ENCODE measurements around the gene MGLL. TPM values are rescaled to one million over a fixed set of nuclear protein-coding genes. Genes with fewer than 3 reads are reported as not detected.

MGLL gene
- total RNA-seq, 2 experiments from 2014 or later: 0.28 to 0.29 TPM

DNA sequence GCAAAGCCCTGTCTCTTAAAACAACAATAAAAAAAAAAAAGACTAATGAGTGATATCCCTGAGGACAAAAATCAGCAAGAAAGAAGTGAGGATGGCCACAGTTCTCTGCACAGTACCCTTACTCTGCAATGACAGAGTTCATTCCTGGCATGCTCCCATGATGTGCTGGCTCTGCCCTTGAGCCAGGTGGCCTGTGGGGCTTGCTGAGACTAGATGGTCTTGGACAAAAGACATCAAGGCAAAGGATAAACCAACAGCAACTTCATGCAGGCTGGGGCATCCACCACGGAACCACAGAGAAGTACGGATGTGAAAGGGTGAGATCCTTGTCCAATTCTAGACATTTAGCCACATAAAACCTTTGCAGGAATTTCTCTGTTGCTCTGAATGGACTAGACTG, 12.7 kb downstream of the MGLL start:
- no peaks in the 10 kb centered on the region for H3K36me3 Mint-ChIP-seq
- no peak overlapping the region for H3K4me3 Mint-ChIP-seq
- H3K27me3 Mint-ChIP-seq: no peaks in the 10 kb centered on the region
- no peak overlapping the region for H3K27ac Mint-ChIP-seq
- H3K9me3 Mint-ChIP-seq: no peaks in the 10 kb centered on the region
- no peak for DNase-seq
- no peaks in the 10 kb centered on the region for H3K4me1 Mint-ChIP-seq

DNA sequence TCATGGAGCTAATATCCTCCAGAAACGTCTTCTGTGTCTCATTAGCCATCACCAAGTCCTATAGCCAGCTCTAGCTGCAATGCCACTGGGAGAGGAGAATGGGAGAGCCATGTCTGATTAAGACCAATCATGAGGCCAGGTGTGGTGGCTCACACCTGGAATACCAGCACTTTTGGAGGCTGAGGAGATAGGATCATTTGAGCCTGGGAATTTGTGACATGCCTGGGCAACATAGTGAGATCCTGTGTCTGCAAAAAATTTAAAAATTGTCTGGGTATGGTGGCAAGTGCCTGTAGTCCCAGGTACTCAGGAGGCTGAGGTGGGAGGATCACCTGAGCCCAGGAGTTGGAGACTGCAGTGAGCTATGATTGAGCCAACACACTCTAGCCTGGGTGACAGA, 13.1 kb downstream of the MGLL start:
- H3K36me3 Mint-ChIP-seq: no peaks in the 10 kb centered on the region
- H3K4me3 Mint-ChIP-seq: no peak overlapping the region
- no peak overlapping the region for H3K27ac Mint-ChIP-seq
- no peak for DNase-seq
- no peaks in the 10 kb centered on the region for H3K9me3 Mint-ChIP-seq
- no peaks in the 10 kb centered on the region for H3K27me3 Mint-ChIP-seq
- H3K4me1 Mint-ChIP-seq: no peaks in the 10 kb centered on the region

DNA sequence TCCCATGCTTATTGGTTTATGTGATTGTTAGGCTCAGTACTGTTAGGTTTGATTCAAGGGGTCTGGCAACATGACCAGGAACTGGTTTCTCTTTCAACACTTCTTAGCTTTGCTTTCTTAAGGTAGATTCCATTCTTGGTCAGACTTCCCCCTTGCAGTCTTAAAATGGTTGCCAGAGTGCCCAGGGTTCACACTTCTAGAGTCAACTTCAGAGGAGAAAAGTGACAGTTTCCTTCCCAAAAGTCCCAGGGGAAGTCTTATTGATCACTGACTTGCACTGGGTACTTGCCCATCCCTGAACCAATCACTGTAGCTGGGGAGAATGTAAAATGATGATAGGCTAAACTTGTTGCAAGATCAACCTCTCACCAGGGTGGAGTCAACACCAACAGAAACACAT, 14.1 kb downstream of the MGLL start:
- Mint-ChIP-seq H3K4me3 (no peak overlapping the region), H3K4me1 (no peaks in the 10 kb centered on the region), H3K27me3 (no peaks in the 10 kb centered on the region), H3K27ac (no peak overlapping the region), H3K9me3 (no peaks in the 10 kb centered on the region), H3K36me3 (no peaks in the 10 kb centered on the region)
- DNase-seq: no peak

DNA sequence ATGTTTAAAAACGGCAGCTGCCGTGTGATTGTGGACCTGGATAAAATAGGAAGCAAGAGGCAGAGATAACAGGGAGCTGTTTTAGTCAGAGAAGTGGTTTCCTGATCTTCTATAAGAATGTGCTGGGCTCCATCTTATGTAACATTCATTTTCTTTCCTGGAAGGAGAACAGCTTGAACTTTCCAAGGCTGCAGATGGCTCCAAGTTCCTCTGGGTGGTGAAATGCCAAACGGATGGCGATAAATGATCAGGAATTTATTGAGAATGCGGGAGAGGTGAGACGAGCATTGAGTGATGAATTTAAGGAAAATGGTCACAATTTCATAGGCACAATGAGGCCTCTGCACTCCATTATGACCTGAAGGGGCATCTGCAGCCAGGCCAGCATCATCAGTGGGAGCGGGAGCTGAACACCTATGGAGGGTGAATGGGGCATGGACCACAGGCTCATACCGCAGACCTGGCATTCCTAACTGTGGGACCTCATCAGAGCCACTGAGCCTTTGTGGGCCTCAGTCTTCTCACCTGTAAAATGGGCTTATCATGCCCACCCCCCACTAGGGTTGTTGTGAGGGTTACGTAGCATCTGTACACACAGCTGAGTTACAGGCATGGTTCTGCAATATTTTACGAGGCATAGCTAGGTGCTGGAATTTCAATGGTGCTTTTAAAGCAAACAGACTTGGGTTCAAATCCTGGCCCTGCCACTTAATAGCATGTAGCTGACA, 17.1 kb downstream of the MGLL start:
- H3K4me1 Mint-ChIP-seq: peaks cover 6% of the 10 kb centered on the region
- H3K4me3 Mint-ChIP-seq: no peak overlapping the region
- no peak overlapping the region for H3K27ac Mint-ChIP-seq
- H3K9me3 Mint-ChIP-seq: peaks cover 1% of the 10 kb centered on the region
- DNase-seq: no peak
- no peaks in the 10 kb centered on the region for H3K27me3 Mint-ChIP-seq
- no peaks in the 10 kb centered on the region for H3K36me3 Mint-ChIP-seq

DNA sequence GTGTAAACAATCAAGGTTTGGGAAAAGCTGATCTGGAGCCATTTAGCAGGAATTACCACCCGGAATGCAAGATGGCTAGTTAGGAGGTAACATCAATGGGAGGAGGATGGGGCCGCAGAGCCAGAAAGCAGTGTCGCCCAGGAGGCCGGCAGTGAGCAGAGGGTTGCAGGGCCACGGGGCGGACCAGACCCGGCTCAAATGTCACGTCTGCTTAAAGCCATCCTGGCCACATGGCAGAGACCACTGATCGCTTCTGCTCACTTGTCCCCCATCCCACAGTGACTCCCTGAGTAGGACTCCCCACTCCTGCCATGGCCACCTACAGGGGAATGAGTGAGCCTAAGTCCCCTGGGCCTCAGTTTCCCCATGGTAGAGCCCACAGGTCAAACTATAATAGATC, 18.2 kb downstream of the MGLL start:
- Mint-ChIP-seq H3K27ac (no peak overlapping the region), H3K36me3 (no peaks in the 10 kb centered on the region), H3K4me3 (no peak overlapping the region), H3K4me1 (peaks cover 7% of the 10 kb centered on the region), H3K27me3 (no peaks in the 10 kb centered on the region), H3K9me3 (peaks cover 1% of the 10 kb centered on the region)
- no peak for DNase-seq

DNA sequence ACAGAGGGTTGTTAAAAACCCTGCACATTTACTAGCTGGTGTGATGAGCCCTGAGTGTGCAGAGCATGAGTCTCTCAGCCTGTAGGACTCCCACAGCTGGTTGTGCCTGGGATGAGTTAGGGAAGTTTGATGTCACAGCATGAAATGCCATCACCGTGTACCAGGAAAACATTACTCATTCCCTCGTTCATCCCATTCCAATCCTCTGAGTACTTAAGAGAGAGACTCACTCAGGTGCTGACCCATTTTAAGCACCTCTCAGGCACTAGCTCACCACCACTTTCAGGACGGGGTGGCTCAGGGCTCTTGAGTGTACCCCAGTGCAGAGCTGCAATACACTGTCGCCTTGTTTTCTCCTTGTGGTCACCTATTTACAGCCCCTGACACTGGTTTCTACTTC, 18.7 kb downstream of the MGLL start:
- Mint-ChIP-seq H3K27ac (no peak overlapping the region), H3K36me3 (no peaks in the 10 kb centered on the region), H3K9me3 (peaks cover 1% of the 10 kb centered on the region), H3K4me1 (peaks cover 7% of the 10 kb centered on the region), H3K4me3 (no peak overlapping the region), H3K27me3 (no peaks in the 10 kb centered on the region)
- DNase-seq: no peak

DNA sequence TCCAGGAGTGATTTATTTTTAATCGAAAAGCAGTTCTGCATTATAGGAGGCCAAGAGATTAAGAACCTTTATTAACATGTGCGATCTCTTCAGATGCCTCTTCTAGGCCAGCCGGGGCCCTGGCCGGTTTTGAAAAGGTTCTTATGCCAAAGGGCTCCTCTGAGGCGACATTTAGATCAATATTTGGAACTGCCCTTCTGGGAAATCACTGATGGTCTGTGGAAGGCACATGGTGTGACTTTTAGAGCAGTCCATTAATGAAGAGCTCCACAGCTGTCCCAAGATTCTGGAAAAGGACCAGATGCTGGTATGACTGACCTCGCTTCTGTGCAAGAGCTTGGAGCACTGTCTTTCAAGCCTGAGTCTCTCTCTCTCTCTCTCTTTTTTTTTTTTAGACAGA, 19.7 kb downstream of the MGLL start:
- no peak overlapping the region for H3K4me3 Mint-ChIP-seq
- H3K27ac Mint-ChIP-seq: no peak overlapping the region
- H3K9me3 Mint-ChIP-seq: peaks cover 1% of the 10 kb centered on the region
- no peak for DNase-seq
- no peaks in the 10 kb centered on the region for H3K27me3 Mint-ChIP-seq
- H3K36me3 Mint-ChIP-seq: no peaks in the 10 kb centered on the region
- peaks cover 7% of the 10 kb centered on the region for H3K4me1 Mint-ChIP-seq

DNA sequence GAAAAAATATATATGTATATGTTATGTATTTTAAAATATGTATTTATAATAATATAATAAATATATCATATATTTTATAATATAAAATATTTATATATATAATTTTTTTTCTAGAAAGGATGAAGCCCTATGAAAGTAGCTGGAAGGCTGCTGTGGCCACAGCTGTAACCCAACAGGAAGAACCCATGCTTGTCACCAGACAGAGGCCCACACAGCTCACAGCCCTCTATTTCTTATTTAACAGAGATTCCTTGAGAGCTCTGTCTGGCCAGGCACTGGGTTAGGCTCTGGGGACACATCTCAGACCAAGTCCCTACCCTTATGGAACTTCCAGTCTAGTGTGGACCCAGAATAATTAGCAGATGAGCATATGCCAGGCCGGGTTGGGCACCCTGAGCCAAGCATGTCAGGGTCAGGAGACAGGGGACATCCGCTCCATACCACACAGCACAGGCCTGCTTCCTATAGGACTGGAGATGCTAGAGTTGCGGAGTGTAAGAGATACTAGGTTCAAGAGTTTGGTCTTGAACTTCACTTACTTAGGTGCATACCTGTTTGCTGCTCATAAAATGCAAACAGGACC, 20.5 kb downstream of the MGLL start:
- H3K27me3 Mint-ChIP-seq: no peaks in the 10 kb centered on the region
- H3K27ac Mint-ChIP-seq: no peak overlapping the region
- no peak for DNase-seq
- peaks cover 7% of the 10 kb centered on the region for H3K4me1 Mint-ChIP-seq
- no peak overlapping the region for H3K4me3 Mint-ChIP-seq
- H3K36me3 Mint-ChIP-seq: no peaks in the 10 kb centered on the region
- H3K9me3 Mint-ChIP-seq: peaks cover 1% of the 10 kb centered on the region

DNA sequence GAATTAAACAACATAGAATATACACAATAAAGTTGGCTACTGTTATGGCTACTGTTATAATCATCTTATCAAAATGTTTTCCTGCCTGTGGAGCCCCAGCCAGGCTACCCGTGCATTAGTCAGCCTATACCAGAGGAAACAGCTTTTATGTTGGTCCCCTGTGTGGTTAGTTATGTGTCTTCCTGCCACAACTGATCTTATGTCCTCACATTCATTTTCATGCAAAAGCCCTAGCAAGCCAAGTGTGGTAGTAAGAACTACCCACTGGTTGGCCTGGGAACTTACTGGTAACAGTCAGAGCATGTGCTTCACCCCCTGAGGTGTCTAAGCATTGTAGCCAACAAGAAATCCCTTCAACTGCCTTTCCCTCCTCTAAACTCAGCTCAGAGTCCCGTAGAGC, 21.8 kb downstream of the MGLL start:
- DNase-seq: peak; percentile 3
- H3K27me3 Mint-ChIP-seq: no peaks in the 10 kb centered on the region
- no peaks in the 10 kb centered on the region for H3K36me3 Mint-ChIP-seq
- peak overlapping the region; percentile 69 for H3K27ac Mint-ChIP-seq
- H3K4me3 Mint-ChIP-seq: no peak overlapping the region
- peaks cover 1% of the 10 kb centered on the region for H3K9me3 Mint-ChIP-seq
- peaks cover 7% of the 10 kb centered on the region for H3K4me1 Mint-ChIP-seq

DNA sequence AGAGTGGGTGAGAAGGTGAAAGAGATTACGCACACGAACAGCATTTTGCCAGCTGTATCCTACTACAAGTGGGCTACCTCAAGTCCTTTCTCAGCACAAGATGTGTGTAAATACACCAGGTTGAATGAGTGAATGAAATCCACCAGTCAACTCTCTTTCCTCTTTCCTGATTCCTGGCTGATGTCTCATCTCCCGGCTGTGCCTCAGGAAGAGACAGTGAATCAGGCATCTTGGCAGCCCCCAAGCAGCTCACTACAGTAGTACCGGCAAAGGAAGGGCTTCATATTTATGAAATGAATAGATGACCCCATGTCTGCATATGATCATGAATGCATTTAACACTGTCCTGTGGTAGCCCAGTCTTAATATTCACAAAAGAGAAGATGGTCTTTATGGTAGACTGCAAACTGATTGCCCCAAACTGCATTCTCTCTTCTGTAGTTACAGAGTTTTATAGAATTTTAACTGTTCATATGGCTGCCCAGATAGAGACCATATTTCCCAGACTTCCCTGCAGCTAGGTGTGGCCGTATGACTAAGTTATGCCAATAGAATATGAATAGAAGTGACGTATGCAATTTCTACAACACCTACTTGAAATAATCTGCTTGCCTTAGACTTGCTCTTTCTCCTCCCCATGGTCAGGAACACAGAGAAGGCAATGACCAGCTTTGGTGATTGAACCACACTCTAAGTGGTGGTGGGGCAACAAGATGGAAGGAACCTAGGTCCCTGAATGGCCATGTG, 22.7 kb downstream of the MGLL start:
- no peak for DNase-seq
- no peaks in the 10 kb centered on the region for H3K27me3 Mint-ChIP-seq
- peaks cover 1% of the 10 kb centered on the region for H3K9me3 Mint-ChIP-seq
- H3K4me3 Mint-ChIP-seq: no peak overlapping the region
- peaks cover 7% of the 10 kb centered on the region for H3K4me1 Mint-ChIP-seq
- H3K27ac Mint-ChIP-seq: no peak overlapping the region
- no peaks in the 10 kb centered on the region for H3K36me3 Mint-ChIP-seq

DNA sequence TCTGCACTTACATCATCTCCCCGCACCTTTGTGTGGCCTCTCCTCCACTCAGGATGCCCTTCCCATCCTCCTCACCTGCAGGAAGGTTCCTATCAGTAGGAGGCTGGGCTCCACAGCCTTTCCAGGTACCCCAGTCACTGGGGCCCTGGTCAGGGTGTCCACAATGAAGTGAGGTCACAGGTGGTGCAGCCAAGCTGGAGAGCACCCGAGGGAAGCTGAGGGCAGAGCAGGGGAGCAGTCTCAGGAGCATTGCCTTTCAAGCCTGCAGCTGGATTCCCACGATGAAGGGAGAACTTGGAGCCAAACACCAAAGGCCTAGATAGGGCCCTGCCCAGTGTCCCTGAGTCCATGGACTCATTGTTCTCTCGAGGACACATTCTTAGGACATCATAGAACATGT, 23.6 kb downstream of the MGLL start:
- Mint-ChIP-seq H3K4me3 (no peak overlapping the region), H3K27me3 (no peaks in the 10 kb centered on the region), H3K4me1 (peaks cover 7% of the 10 kb centered on the region), H3K27ac (no peak overlapping the region), H3K36me3 (no peaks in the 10 kb centered on the region), H3K9me3 (peaks cover 1% of the 10 kb centered on the region)
- no peak for DNase-seq

DNA sequence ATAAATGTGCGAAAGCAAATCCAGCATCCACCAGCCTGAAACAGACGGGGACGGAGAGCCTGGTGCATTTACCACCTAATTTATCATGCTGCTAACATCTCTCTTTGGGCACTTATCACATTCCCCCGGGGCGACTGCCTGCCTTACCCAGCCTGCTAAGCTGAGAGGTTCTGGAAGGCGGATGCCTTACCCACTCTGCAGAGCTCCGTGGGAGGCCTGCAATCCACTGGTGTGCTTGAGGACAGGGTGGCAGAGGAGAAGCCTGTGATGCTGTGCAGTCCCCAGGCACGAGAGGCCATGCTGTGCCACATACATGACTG, 25.5 kb downstream of the MGLL start:
- no peaks in the 10 kb centered on the region for H3K36me3 Mint-ChIP-seq

DNA sequence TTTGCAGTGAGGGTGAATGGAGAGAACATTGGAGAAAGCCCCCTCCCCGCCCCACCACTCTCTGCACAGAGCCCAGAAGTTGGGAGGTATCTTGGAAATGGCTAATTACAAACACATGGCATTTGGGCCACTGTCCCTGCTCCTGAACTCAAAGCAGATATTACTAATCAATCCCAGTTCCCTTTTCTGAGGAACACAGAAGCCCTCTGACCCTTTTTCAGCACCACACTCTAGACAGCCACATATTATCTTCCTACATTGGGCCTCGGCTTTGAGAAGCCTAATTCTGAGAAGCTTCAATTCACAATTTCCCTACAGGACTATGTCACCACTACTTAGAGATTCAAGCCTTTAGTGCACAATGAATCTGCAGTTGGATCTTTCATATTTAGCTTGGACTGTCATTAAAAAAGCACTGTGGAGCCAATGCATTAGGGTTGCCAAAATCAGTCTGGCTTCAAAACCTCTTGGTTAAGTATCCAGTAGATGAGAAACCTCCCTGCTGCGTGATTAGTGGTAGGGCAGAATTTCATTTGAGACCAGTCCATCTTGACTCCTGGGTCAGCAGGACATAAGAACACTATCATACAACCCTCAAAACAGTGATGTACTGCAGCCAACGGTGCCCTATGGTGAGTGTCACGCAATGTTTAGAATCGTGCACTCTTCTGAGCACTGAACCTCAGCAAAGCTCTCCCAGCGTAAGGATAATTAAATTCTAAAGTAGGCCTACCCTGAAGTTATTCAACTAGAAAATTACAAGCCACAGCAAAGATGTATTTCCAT, 26.1 kb downstream of the MGLL start:
- peaks cover 6% of the 10 kb centered on the region for H3K27me3 Mint-ChIP-seq
- H3K4me3 Mint-ChIP-seq: no peak overlapping the region
- no peak for DNase-seq
- peaks cover 1% of the 10 kb centered on the region for H3K9me3 Mint-ChIP-seq
- H3K36me3 Mint-ChIP-seq: no peaks in the 10 kb centered on the region
- no peak overlapping the region for H3K27ac Mint-ChIP-seq
- peaks cover 7% of the 10 kb centered on the region for H3K4me1 Mint-ChIP-seq

More for the DNA sequence above, 25.5 kb downstream of the MGLL start:
- Mint-ChIP-seq H3K4me1 (peaks cover 7% of the 10 kb centered on the region), H3K9me3 (peaks cover 1% of the 10 kb centered on the region), H3K4me3 (no peak overlapping the region), H3K27me3 (peaks cover 6% of the 10 kb centered on the region), H3K27ac (no peak overlapping the region)
- no peak for DNase-seq

DNA sequence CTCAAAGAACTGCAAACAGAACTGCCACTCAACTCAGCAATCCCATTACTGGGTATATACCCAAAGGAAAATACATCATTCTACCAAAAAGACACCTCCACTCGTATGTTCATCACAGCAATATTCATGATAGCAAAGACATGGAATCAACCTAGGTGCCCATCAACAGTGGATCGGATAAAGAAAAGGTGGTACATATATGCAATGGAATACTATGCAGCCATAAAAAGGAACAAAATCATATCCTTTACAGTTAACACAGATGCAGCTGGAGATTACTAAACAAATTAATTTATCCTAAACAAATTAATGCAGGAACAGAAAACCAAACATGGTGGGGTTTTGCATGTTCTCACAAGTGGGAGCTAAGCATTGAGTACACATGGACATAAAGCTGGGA, 27.3 kb downstream of the MGLL start:
- Mint-ChIP-seq H3K9me3 (no peaks in the 10 kb centered on the region), H3K36me3 (no peaks in the 10 kb centered on the region), H3K27ac (no peak overlapping the region), H3K4me3 (no peak overlapping the region), H3K27me3 (peaks cover 6% of the 10 kb centered on the region), H3K4me1 (peaks cover 5% of the 10 kb centered on the region)
- no peak for DNase-seq

DNA sequence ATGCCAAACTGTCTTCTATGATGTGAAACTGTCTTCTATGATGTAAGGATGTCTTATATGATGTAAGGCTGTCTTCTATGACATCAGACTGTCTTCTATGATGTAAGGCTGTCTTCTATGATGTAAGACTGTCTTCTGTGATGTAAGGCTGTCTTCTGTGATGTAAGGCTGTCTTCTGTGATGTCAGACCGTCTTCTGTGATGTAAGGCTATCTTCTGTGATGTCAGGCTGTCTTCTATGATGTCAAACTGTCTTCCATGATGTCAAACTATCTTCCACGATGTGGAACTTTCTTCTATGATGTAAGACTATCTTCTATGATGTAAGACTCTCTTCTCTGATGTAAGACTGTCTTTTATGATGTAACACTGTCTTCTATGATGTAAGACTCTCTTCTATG, 27.9 kb downstream of the MGLL start:
- DNase-seq: no peak
- H3K27ac Mint-ChIP-seq: no peak overlapping the region
- H3K36me3 Mint-ChIP-seq: no peaks in the 10 kb centered on the region
- no peak overlapping the region for H3K4me3 Mint-ChIP-seq
- H3K9me3 Mint-ChIP-seq: no peaks in the 10 kb centered on the region
- peaks cover 6% of the 10 kb centered on the region for H3K27me3 Mint-ChIP-seq
- peaks cover 5% of the 10 kb centered on the region for H3K4me1 Mint-ChIP-seq
